ENCODE results near the gene CLNS1A. TPM values are rescaled to one million over a fixed set of nuclear protein-coding genes. Genes with fewer than 3 reads are reported as not detected.

CLNS1A gene
- polyA plus RNA-seq, 4 donors, result 189 to 212 (median 198) TPM

Other genes starting within 250 kb of the CLNS1A start
- gene PAK1, start 163.7 kb downstream of the CLNS1A start, polyA plus RNA-seq (ENCODE audit: insufficient read length in 4 of 4), result 10 to 100 TPM; 84.8 to 94.6 (median 90.5) TPM
- gene AQP11, start 47.8 kb downstream of the CLNS1A start, polyA plus RNA-seq (ENCODE audit: insufficient read length in 4 of 4), result 1 to 10 TPM; 3.7 to 5.0 (median 4.3) TPM
- gene RSF1, start 182.9 kb upstream of the CLNS1A start, polyA plus RNA-seq (ENCODE audit: insufficient read length in 4 of 4), result 10 to 100 TPM; 56.7 to 73.8 (median 59.2) TPM
- gene AAMDC, start 183.3 kb upstream of the CLNS1A start, polyA plus RNA-seq (ENCODE audit: insufficient read length in 4 of 4), result 10 to 100 TPM; 41.9 to 54.4 (median 52.2) TPM

Data from right renal pelvis (tissue), 4 donors.